HCT116 (cell line): ENCODE results near the gene RIPK3. TPM values are rescaled to one million over a fixed set of nuclear protein-coding genes. Genes with fewer than 3 reads are reported as not detected.

Experiments used
- ATAC-seq: fragments of 200-7000 bp; cut with Tn5 transposase; 2 replicates; pipeline ENCODE4 v1.9.1; 2020; ENCODE audit warnings: mild to moderate bottlenecking, moderate library complexity
- BruUV-seq: library from RNA; stranded (reverse); fragments of 400-500 nt; replicated peaks from 2 replicates; lab custom pipeline; 2021; lab: Mats Ljungman, UMichigan
- CTCF ChIA-PET: fragments of 300-600 bp; sonication (Branson Sonifier 250); formaldehyde crosslinking; loops from one replicate; lab custom pipeline; 2021; ENCODE audit warnings: antibody characterized with exemption; lab: Charles Lee
- POLR2A ChIA-PET: fragments of 300-600, 350-600 bp; sonication (Branson Sonifier 250); formaldehyde crosslinking; loops from one replicate; lab custom pipeline; 2021; ENCODE audit warnings: antibody characterized with exemption; lab: Charles Lee
- RAD21 ChIA-PET, 2 experiments: fragments of 300-600 bp; sonication (Branson Sonifier 250); formaldehyde crosslinking; loops; one replicate each; lab custom pipeline; 2023; ENCODE audit warnings: low total read pairs in 2 of 2; ENCODE audit not compliant: uncharacterized antibody in 2 of 2, unreplicated experiment in 2 of 2, low non-redundant PET in 1 of 2; lab: Charles Lee
- DNase-seq: peaks from one replicate; pipeline ENCODE4 v3.0.0-alpha.2; 2010; ENCODE audit warnings: low read depth, low spot score
- H2AFZ ChIP-seq: fragments of 200-600 bp; shearing (Covaris generic), sonication (generic); 2 replicates; pipeline ENCODE4 v1.6.1; 2017; ENCODE audit warnings: low read depth, mixed run types, mixed read lengths, antibody characterized with exemption, low read length; ENCODE audit not compliant: poor library complexity, severe bottlenecking
- H3K27ac ChIP-seq: 2 replicates; pipeline ENCODE4 v1.5.1; 2012; ENCODE audit warnings: low read depth, low read length
- H3K27me3 ChIP-seq: fragments of 200-600 bp; sonication (generic); 2 replicates; pipeline ENCODE4 v1.6.1; 2016; ENCODE audit warnings: mixed run types, low read length, mixed read lengths; ENCODE audit not compliant: insufficient read depth
- H3K36me3 ChIP-seq, 2 experiments: fragments of 200-500 bp in 1 of 2; fragments of 200-600 bp in 1 of 2; sonication (Bioruptor generic) in 1 of 2; sonication (generic) in 1 of 2; 2 replicates each; pipeline versions ENCODE4 v1.5.1 to v1.6.1; 2014 to 2016; ENCODE audit warnings: low read length in 2 of 2, inconsistent platforms in 1 of 2, mixed read lengths in 1 of 2, mixed run types in 1 of 2; ENCODE audit not compliant: insufficient read depth in 2 of 2, control insufficient read depth in 1 of 2
- H3K4me1 ChIP-seq, 2 experiments: fragments of 200-600 bp in 1 of 2; sonication (generic) in 1 of 2; 2 replicates each; pipeline versions ENCODE4 v1.5.1 to v1.6.1; 2012 to 2017; ENCODE audit warnings: low read length in 2 of 2, inconsistent platforms in 1 of 2, mild to moderate bottlenecking in 1 of 2, mixed read lengths in 1 of 2, mixed run types in 1 of 2, moderate library complexity in 1 of 2; ENCODE audit not compliant: insufficient read depth in 2 of 2, control insufficient read depth in 1 of 2
- H3K4me2 ChIP-seq: fragments of 200-600 bp; sonication (generic); 2 replicates; pipeline ENCODE4 v1.6.1; 2017; ENCODE audit warnings: mixed run types, low read length, mixed read lengths
- H3K4me3 ChIP-seq, 2 experiments: fragments of 200-600 bp in 1 of 2; sonication (generic) in 1 of 2; replicated peaks in 1 of 2; 2 replicates each; pipeline ENCODE4 v1.5.1; 2011 to 2016; ENCODE audit warnings: low read length in 2 of 2, control low read depth in 1 of 2, low read depth in 1 of 2, mild to moderate bottlenecking in 1 of 2, mixed read lengths in 1 of 2, mixed run types in 1 of 2
- H3K79me2 ChIP-seq: fragments of 200-600 bp; sonication (generic); 2 replicates; pipeline ENCODE4 v1.6.1; 2017; ENCODE audit warnings: mild to moderate bottlenecking, mixed run types, low read length, moderate library complexity, mixed read lengths; ENCODE audit not compliant: insufficient read depth
- H3K9ac ChIP-seq: fragments of 200-600 bp; sonication (generic); 2 replicates; pipeline ENCODE4 v1.6.1; 2016; ENCODE audit warnings: low read length, mixed read lengths
- H3K9me2 ChIP-seq: fragments of 200-600 bp; sonication (generic), shearing (Covaris generic); 2 replicates; pipeline ENCODE4 v1.6.1; 2017; ENCODE audit warnings: mixed run types, mild to moderate bottlenecking, moderate library complexity; ENCODE audit not compliant: insufficient read depth
- H3K9me3 ChIP-seq, 2 experiments: fragments of 200-500 bp in 1 of 2; fragments of 200-600 bp in 1 of 2; sonication (Bioruptor generic) in 1 of 2; sonication (generic) in 1 of 2; 2 replicates each; pipeline ENCODE4 v1.6.1; 2014 to 2017; ENCODE audit warnings: low read length in 2 of 2, mixed read lengths in 2 of 2, inconsistent platforms in 1 of 2, low read depth in 1 of 2, mild to moderate bottlenecking in 1 of 2, mixed run types in 1 of 2, moderate library complexity in 1 of 2; ENCODE audit not compliant: control insufficient read depth in 1 of 2, insufficient read depth in 1 of 2
- H4K20me1 ChIP-seq: fragments of 200-600 bp; sonication (generic), shearing (Covaris generic); 2 replicates; pipeline ENCODE4 v1.6.1; 2017; ENCODE audit warnings: mixed run types, mild to moderate bottlenecking, moderate library complexity; ENCODE audit not compliant: insufficient read depth
- ATF3 ChIP-seq: IDR thresholded peaks from 2 replicates; pipeline ENCODE4 v1.6.1; 2012
- CBX3 ChIP-seq: IDR thresholded peaks from 2 replicates; pipeline ENCODE4 v1.6.1; 2012; ENCODE audit warnings: low read depth
- CEBPB ChIP-seq: IDR thresholded peaks from 2 replicates; pipeline ENCODE4 v1.6.1; 2012; ENCODE audit warnings: low read depth
- EGR1 ChIP-seq: IDR thresholded peaks from 2 replicates; pipeline ENCODE4 v1.6.1; 2012; ENCODE audit warnings: low read depth
- ELF1 ChIP-seq: IDR thresholded peaks from 2 replicates; pipeline ENCODE4 v1.6.1; 2012; ENCODE audit warnings: low read depth, borderline replicate concordance
- FOSL1 ChIP-seq: IDR thresholded peaks from 2 replicates; pipeline ENCODE4 v1.6.1; 2012; ENCODE audit warnings: low read depth
- JUND ChIP-seq: IDR thresholded peaks from 2 replicates; pipeline ENCODE4 v1.6.1; 2012
- MAX ChIP-seq: IDR thresholded peaks from 2 replicates; pipeline ENCODE4 v1.6.1; 2012
- RAD21 ChIP-seq: IDR thresholded peaks from 2 replicates; pipeline ENCODE4 v1.6.1; 2012; ENCODE audit warnings: low read depth, mild to moderate bottlenecking
- SRF ChIP-seq: IDR thresholded peaks from 2 replicates; pipeline ENCODE4 v1.6.1; 2012; ENCODE audit warnings: low read depth
- ZNF274 ChIP-seq: fragments of 200-500 bp; sonication (Bioruptor generic); IDR thresholded peaks from 2 replicates; pipeline ENCODE4 v1.6.1; 2014; ENCODE audit warnings: mild to moderate bottlenecking, low read depth, low read length, inconsistent platforms
- intact Hi-C: fragments of 100-400 bp; cut with micrococcal nuclease; formaldehyde crosslinking; loops from 2 replicates; pipeline ENCODE4 v1.10.0; 2022
- total RNA-seq: library from RNA; stranded (reverse); gene quantifications from one replicate; pipeline ENCODE4 v1.2.1, GENCODE V29; 2021; ENCODE audit not compliant: unreplicated experiment
- TF ChIP-seq, protein P1 (sequence below), 3 experiments: fragments of 200-600 bp in 1 of 3; sonication (generic) in 1 of 3; IDR thresholded peaks in 2 of 3; conservative IDR thresholded peaks in 1 of 3; 2 replicates each; pipeline ENCODE4 v1.5.1; 2012 to 2017; ENCODE audit warnings: low read depth in 2 of 3, low read length in 2 of 3, antibody characterized with exemption in 1 of 3, borderline replicate concordance in 1 of 3, control low read depth in 1 of 3, mild to moderate bottlenecking in 1 of 3, mixed read lengths in 1 of 3, mixed run types in 1 of 3, moderate library complexity in 1 of 3; ENCODE audit not compliant: insufficient read depth in 1 of 3
- TF ChIP-seq, protein P2 (sequence below): IDR thresholded peaks from 2 replicates; pipeline ENCODE4 v1.6.1; 2011; ENCODE audit warnings: mild to moderate bottlenecking, low read length, moderate library complexity; ENCODE audit not compliant: insufficient replicate concordance; ENCODE audit errors: extremely low read depth

The RIPK3 gene
- total RNA-seq, 1 experiment from 2014 or later: not detected

- intact Hi-C loops: no loop called here
- H3K36me3 ChIP-seq: no peaks in the 10 kb centered on the region
- DNase-seq (no peak), ATAC-seq (peak; percentile 70)
- H3K9me3 ChIP-seq: no peaks in the 10 kb centered on the region
- TF ChIP-seq RAD21: peak; percentile 30; the same call in 1 of the 2 replicates
- no peak for TF ChIP-seq ATF3
- TF ChIP-seq MAX: no peak
- TF ChIP-seq FOSL1: no peak
- TF ChIP-seq SRF: no peak
- TF ChIP-seq JUND: no peak
- no peak for TF ChIP-seq ELF1
- TF ChIP-seq ZNF274: no peak
- TF ChIP-seq, protein P1, sequence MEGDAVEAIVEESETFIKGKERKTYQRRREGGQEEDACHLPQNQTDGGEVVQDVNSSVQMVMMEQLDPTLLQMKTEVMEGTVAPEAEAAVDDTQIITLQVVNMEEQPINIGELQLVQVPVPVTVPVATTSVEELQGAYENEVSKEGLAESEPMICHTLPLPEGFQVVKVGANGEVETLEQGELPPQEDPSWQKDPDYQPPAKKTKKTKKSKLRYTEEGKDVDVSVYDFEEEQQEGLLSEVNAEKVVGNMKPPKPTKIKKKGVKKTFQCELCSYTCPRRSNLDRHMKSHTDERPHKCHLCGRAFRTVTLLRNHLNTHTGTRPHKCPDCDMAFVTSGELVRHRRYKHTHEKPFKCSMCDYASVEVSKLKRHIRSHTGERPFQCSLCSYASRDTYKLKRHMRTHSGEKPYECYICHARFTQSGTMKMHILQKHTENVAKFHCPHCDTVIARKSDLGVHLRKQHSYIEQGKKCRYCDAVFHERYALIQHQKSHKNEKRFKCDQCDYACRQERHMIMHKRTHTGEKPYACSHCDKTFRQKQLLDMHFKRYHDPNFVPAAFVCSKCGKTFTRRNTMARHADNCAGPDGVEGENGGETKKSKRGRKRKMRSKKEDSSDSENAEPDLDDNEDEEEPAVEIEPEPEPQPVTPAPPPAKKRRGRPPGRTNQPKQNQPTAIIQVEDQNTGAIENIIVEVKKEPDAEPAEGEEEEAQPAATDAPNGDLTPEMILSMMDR (IDR thresholded peaks at IDR 0.05 in 2 of 3, conservative IDR thresholded peaks at IDR 0.05 in 1 of 3; ENCODE audit: borderline replicate concordance in 1 of 3, insufficient read depth in 1 of 3, low read depth in 2 of 3, low read length in 2 of 3): 0 out of 6 replicates have a peak, but pooled peaks of 2 of the 3 experiments have one; percentile 12 to 14
- TF ChIP-seq, protein P2, sequence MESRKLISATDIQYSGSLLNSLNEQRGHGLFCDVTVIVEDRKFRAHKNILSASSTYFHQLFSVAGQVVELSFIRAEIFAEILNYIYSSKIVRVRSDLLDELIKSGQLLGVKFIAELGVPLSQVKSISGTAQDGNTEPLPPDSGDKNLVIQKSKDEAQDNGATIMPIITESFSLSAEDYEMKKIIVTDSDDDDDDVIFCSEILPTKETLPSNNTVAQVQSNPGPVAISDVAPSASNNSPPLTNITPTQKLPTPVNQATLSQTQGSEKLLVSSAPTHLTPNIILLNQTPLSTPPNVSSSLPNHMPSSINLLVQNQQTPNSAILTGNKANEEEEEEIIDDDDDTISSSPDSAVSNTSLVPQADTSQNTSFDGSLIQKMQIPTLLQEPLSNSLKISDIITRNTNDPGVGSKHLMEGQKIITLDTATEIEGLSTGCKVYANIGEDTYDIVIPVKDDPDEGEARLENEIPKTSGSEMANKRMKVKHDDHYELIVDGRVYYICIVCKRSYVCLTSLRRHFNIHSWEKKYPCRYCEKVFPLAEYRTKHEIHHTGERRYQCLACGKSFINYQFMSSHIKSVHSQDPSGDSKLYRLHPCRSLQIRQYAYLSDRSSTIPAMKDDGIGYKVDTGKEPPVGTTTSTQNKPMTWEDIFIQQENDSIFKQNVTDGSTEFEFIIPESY: no peak
- no peak for TF ChIP-seq CEBPB
- TF ChIP-seq CBX3: no peak
- no peak for TF ChIP-seq EGR1
- CTCF ChIA-PET: interaction anchor here (1.4 to 1.8 kb wide), 3 partner anchors 15 to 80 kb away, joined by 8 to 9 read pairs (median 8); no protein-coding TSS in a partner anchor
- H3K4me1 ChIP-seq: peaks cover 5 to 22% of the 10 kb centered on the region in 2 experiments; a peak in 3 of 4 replicates
- RAD21 ChIA-PET: no interaction called here
- POLR2A ChIA-PET: interaction anchor here (1.0 to 1.4 kb wide), 3 partner anchors 14 to 80 kb away, joined by 3 to 4 read pairs (median 3); no protein-coding TSS in a partner anchor
- no TSS peak for BruUV-seq
- no peaks in the 10 kb centered on the region for H3K79me2 ChIP-seq
- H2AFZ ChIP-seq: no peak overlapping the region
- H3K9me2 ChIP-seq: no peaks in the 10 kb centered on the region
- H3K27me3 ChIP-seq: no peaks in the 10 kb centered on the region
- no peak overlapping the region for H3K27ac ChIP-seq
- no peak overlapping the region for H3K9ac ChIP-seq
- H3K4me2 ChIP-seq: no peak overlapping the region
- no peaks in the 10 kb centered on the region for H4K20me1 ChIP-seq
- H3K4me3 ChIP-seq: no peak overlapping the region
Observed at GRCh38 chr14:24351517-24351916, 11.7 kb upstream of the RIPK3 start.
